Measurements from ENCODE around the gene EEF1AKMT1.
"Not testable (repeated sequence)": the region's sequence is repeated elsewhere in the genome, so short reads cannot be mapped to it uniquely, and the experiment has no call there.

Gene EEF1AKMT1

GRCh38 chr13:20684546-20684945 is 89.2 kb downstream of the EEF1AKMT1 start:
- no peak overlapping the region for H3K4me3 ChIP-seq (ENCODE audit: control insufficient read depth, low read depth, low read length)
- TF ChIP-seq CTCF (IDR thresholded peaks at IDR 0.05; ENCODE audit: control insufficient read depth, insufficient read depth, low read depth, low read length, missing control alignments): no peak
- no peak for DNase-seq (ENCODE audit: low read depth)

- no peak overlapping the region for H3K4me3 ChIP-seq (ENCODE audit: control insufficient read depth, low read depth, low read length)
- DNase-seq (ENCODE audit: low read depth): no peak
- no peak for TF ChIP-seq CTCF (IDR thresholded peaks at IDR 0.05; ENCODE audit: control insufficient read depth, insufficient read depth, low read depth, low read length, missing control alignments)
Observed at GRCh38 chr13:20684041-20684440, 89.7 kb downstream of the EEF1AKMT1 start.

DNA sequence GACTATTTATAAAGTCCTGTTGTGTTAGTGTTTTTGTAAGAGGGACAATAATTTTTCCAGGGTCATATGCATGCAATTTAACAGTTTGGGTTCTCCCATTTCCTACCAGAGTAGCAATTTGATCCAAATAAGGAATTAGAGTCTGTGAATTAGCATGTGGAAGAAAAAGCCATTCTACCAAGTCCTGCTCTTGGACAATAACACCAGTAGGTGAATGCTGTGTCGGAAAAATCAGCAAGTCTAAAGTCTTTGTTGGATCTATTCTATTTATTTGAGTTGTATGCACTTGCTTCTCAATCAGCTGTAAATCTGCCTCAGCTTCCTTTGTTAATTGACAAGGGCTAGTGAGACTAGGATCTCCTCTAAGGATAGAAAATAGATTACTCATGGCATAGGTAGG is 91.7 kb downstream of the EEF1AKMT1 start:
- H3K4me3 ChIP-seq (ENCODE audit: control insufficient read depth, low read depth, low read length): no peak overlapping the region
- DNase-seq (ENCODE audit: low read depth): no peak
- TF ChIP-seq CTCF (IDR thresholded peaks at IDR 0.05; ENCODE audit: control insufficient read depth, insufficient read depth, low read depth, low read length, missing control alignments): no peak

DNA sequence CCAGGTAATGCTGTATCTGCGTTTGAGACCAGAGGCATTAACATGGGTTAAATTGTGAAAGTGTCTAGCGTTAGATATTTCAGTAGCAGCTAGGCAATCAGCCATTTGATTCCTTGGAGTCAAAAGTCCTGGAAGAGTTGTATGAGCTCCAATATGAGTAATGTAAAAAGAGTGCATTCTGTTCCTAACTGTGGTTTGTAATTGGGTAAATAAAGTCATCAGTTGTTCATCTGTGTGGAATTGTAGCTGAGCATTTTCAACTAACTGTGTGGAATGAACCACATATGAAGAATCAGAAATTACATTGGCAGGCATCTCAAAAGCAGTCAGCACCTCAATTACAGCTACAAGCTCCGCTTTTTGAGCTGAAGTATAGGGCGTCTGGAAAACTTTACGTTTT is 92.3 kb downstream of the EEF1AKMT1 start:
- H3K4me3 ChIP-seq (ENCODE audit: control insufficient read depth, low read depth, low read length): not testable (repeated sequence)
- peak; percentile 69 for DNase-seq (ENCODE audit: low read depth)

- TF ChIP-seq CTCF (IDR thresholded peaks at IDR 0.05; ENCODE audit: control insufficient read depth, insufficient read depth, low read depth, low read length, missing control alignments): no peak
- no peak for DNase-seq (ENCODE audit: low read depth)
- H3K4me3 ChIP-seq (ENCODE audit: control insufficient read depth, low read depth, low read length): no peak overlapping the region
Observed at GRCh38 chr13:20680416-20681080, 93.2 kb downstream of the EEF1AKMT1 start.

- no peak for DNase-seq (ENCODE audit: low read depth)
- TF ChIP-seq CTCF (IDR thresholded peaks at IDR 0.05; ENCODE audit: control insufficient read depth, insufficient read depth, low read depth, low read length, missing control alignments): no peak
Observed at GRCh38 chr13:20679879-20680278, 93.9 kb downstream of the EEF1AKMT1 start.

More at GRCh38 chr13:20679879-20680278, 93.9 kb downstream of the EEF1AKMT1 start:
- H3K4me3 ChIP-seq (ENCODE audit: control insufficient read depth, low read depth, low read length): no peak overlapping the region
